AG04450 (cell line): Measurements from ENCODE around the gene GPAM. TPM values are rescaled to one million over a fixed set of nuclear protein-coding genes. Genes with fewer than 3 reads are reported as not detected.

Source experiments
- CTCF ChIA-PET: fragments of 300-600, 350-600 bp; formaldehyde crosslinking; extraction: SDS; loops from one replicate; lab custom pipeline; 2022; ENCODE audit warnings: antibody characterized with exemption, inconsistent platforms; lab: Charles Lee
- POLR2A ChIA-PET: fragments of 350-600 bp; formaldehyde crosslinking; extraction: SDS; loops from one replicate; lab custom pipeline; 2021; ENCODE audit warnings: antibody characterized with exemption, inconsistent platforms; lab: Yijun Ruan, JAX
- DNase-seq: peaks from one replicate; pipeline ENCODE4 v3.0.0-alpha.2; 2011; ENCODE audit warnings: low read depth, low spot score
- H3K27ac ChIP-seq: one replicate; pipeline ENCODE4 v1.5.1; 2012; ENCODE audit warnings: low read depth, low read length, control low read depth
- H3K27me3 ChIP-seq: one replicate; pipeline ENCODE4 v1.6.0; 2012; ENCODE audit warnings: low read length; ENCODE audit not compliant: control insufficient read depth, insufficient read depth
- H3K4me3 ChIP-seq: 2 replicates; pipeline ENCODE4 v1.5.1; 2011; ENCODE audit warnings: mild to moderate bottlenecking, low read depth, low read length, control low read depth
- H3K9me3 ChIP-seq: 2 replicates; pipeline ENCODE4 v1.5.1; 2012; ENCODE audit warnings: low read length; ENCODE audit not compliant: control insufficient read depth, insufficient read depth
- CTCF ChIP-seq: IDR thresholded peaks from 2 replicates; pipeline ENCODE4 v1.5.1; 2011; ENCODE audit warnings: low read depth, low read length, control low read depth, inconsistent platforms
- polyA plus RNA-seq: library from polyadenylated mRNA; depleted of rRNA; stranded (reverse); fragments of >200 nt; gene quantifications from 2 replicates; pipeline ENCODE4 v1.2.3, GENCODE V29; 2011

The GPAM gene
- polyA plus RNA-seq, 1 experiment: 10.6 TPM

- no peak for TF ChIP-seq CTCF
- Histone ChIP-seq H3K27ac (no peak overlapping the region), H3K4me3 (no peak overlapping the region), H3K9me3 (no peaks in the 10 kb centered on the region), H3K27me3 (peaks cover 4% of the 10 kb centered on the region)
- CTCF ChIA-PET: no interaction called here
- no peak for DNase-seq
- POLR2A ChIA-PET: no interaction called here
These were observed 51.6 kb downstream of the GPAM start for GRCh38 chr10:112131996-112132395.

- TF ChIP-seq CTCF: no peak
- Histone ChIP-seq H3K9me3 (no peaks in the 10 kb centered on the region), H3K27ac (no peak overlapping the region), H3K4me3 (no peak overlapping the region), H3K27me3 (peaks cover 4% of the 10 kb centered on the region)
- no peak for DNase-seq
- ChIA-PET CTCF (no interaction called here), POLR2A (no interaction called here)
These were observed 52.2 kb downstream of the GPAM start for GRCh38 chr10:112131346-112131745.

- ChIA-PET CTCF (interaction anchor here (0.7 kb wide), 1 partner anchor 181 kb away, joined by 3 read pairs; no protein-coding TSS in a partner anchor), POLR2A (no interaction called here)
- H3K27me3 ChIP-seq: peaks cover 4% of the 10 kb centered on the region
- no peaks in the 10 kb centered on the region for H3K9me3 ChIP-seq
- TF ChIP-seq CTCF: no peak
- no peak for DNase-seq
- no peak overlapping the region for H3K4me3 ChIP-seq
- no peak overlapping the region for H3K27ac ChIP-seq
These were observed 56.7 kb downstream of the GPAM start for GRCh38 chr10:112126901-112127300.

- no peak for DNase-seq
- no peak overlapping the region for H3K27ac ChIP-seq
- no peak for TF ChIP-seq CTCF
- peaks cover 4% of the 10 kb centered on the region for H3K27me3 ChIP-seq
- POLR2A ChIA-PET: no interaction called here
- H3K9me3 ChIP-seq: no peaks in the 10 kb centered on the region
- CTCF ChIA-PET: interaction anchor here (0.8 to 1.0 kb wide), 2 partner anchors 11 to 181 kb away, joined by 3 to 4 read pairs; no protein-coding TSS in a partner anchor
- no peak overlapping the region for H3K4me3 ChIP-seq
These were observed 57.4 kb downstream of the GPAM start for GRCh38 chr10:112126172-112126571.

GRCh38 chr10:112124866-112125265, 58.7 kb downstream of the GPAM start:
- CTCF ChIA-PET: interaction anchor here (3.0 kb wide), 1 partner anchor 12 kb away, joined by 28 read pairs; no protein-coding TSS in a partner anchor
- no peak for TF ChIP-seq CTCF
- H3K27me3 ChIP-seq: peaks cover 4% of the 10 kb centered on the region
- DNase-seq: no peak
- H3K27ac ChIP-seq: no peak overlapping the region
- H3K4me3 ChIP-seq: no peak overlapping the region
- POLR2A ChIA-PET: no interaction called here
- no peaks in the 10 kb centered on the region for H3K9me3 ChIP-seq
